Raji (cell line): ENCODE data around the gene KCNJ6.

Experiments used
- POLR2A ChIP-seq: IDR thresholded peaks from 2 replicates; pipeline ENCODE4 v1.6.1; 2011; ENCODE audit warnings: low read depth, low read length, control low read depth; ENCODE audit not compliant: insufficient read depth

The KCNJ6 gene

DNA sequence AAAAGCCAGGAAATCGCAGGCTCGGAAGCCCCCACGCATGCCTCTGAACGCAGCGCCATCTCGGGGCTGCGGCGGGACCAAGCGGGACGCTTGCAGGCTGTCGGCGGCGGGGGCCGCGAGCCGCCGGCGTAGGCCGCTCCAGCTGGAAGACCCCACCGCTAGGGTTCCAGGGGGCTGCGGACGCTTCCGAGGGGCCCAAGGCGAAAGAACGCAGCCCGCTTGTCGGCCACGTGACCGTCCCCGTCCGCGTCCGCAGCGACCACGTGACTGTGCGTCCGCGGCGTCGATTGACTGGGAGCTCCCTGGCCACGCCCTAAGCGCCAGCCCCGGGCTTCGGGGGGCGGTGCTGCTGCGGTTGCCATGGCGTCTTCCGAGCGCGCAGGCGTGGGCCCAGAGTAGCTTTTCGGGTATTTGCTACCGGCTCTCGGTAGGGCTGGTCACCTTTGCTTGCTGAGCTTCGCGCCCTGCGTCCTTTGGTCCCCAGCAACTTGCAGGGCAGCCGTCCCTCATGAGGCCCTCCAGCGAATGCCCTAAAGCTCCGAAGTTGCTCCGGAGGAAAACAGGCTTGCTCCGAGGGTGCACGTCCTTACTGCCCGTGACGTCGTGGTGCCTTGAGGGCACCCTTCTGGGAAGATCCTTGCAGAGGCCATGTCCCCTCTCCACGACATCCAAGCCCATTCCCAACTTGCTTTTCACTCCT, 352.5 kb downstream of the KCNJ6 start:
- TF ChIP-seq POLR2A: no peak

DNA sequence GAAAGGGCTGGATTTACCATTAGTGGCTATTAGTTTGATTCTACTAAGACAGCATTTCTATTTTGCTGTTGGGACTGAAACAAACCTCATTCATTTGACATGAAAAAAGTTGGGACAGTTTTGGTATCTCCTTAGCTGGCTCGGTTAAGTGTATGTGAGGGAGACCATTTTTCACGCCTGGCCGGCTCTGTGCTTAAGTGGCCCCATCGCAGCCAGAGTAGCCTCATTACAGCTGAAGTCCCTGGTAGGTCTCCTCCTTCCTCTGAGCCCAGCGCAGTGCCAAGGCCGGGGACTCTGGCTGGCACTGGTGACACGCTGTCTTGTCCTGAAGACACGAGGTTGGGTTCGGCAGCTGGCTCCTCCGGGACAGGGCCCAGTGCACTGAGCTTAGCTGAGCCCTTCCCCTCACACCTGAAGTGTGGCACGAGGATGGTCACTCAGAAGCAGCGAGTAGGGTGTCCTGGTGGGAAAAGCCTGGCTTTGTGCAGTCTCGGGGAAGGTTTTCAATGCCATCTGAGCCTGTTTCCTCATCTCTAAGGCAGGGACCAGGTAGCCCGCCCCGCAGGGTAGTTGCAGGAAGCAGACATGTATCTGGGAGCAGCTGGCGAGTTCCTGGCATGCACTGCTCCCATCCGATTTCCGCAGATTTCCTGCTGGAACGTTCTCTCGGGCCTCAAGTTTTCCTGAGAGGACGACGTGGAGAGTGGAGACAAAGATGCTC, 353.2 kb downstream of the KCNJ6 start:
- TF ChIP-seq POLR2A: no peak

DNA sequence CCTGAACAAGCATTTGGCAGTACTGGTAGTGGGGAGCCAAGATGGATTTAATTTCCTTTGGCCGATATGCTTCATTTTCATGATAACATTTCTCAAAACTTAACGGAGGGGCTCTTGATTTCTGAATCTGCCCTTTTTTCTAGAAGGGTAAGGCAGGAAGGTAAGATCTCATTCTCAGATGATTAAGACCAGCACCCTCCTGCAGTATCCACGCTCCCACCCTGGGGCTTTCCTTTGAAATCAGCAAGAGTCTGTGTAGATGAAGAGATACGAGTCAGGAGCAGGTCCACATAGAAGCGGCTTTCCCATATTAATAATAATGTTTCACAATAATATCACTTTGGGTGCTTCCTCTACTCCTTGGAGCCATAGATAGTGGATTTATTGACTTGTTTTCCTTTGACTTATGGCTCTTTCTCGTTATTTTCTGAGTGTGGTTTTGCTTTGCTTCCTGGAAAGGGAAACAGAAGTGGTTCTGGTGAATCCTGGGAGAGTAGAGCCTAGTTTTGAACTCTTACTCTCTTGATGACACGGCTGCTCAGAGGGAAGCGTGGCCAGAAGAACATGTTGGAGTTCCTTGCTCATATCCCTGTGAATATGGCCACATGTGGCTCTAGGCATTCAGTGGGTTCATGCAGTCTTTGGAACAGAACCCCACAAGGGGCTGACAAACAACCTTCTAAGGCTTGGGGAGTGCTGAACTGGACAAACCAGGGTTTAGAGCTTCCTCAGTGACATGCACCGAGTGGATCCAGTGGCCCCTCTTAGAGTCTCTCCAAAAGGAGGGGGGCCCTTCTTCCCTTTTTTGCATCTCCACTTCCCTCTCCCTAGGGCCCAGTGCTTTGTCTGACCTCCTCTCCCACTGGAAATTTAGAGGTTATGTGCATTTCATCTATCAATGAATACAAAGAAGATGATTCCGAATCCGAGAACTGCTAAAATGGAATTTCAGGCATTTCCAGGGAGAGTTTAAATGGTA, 354.0 kb downstream of the KCNJ6 start:
- no peak for TF ChIP-seq POLR2A

DNA sequence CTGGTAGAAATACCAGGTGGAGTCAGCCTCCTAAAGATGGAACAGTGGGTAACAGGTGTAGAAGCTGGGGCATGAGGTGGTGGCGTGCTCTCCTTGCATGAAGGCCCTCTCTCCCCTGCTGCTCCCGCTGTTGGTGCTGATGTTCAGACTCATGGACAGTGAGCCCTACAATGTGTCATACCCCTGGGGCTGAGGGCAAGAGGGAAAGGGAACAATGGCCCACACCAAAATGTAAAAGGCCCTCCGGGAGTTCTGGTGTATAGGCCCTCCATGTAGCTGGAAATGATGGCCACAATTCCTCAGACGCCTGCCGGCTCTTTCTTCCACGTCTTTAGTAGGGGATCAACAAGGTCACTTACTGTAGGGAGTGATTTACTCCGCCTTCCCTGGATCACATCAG, 354.8 kb downstream of the KCNJ6 start:
- no peak for TF ChIP-seq POLR2A

DNA sequence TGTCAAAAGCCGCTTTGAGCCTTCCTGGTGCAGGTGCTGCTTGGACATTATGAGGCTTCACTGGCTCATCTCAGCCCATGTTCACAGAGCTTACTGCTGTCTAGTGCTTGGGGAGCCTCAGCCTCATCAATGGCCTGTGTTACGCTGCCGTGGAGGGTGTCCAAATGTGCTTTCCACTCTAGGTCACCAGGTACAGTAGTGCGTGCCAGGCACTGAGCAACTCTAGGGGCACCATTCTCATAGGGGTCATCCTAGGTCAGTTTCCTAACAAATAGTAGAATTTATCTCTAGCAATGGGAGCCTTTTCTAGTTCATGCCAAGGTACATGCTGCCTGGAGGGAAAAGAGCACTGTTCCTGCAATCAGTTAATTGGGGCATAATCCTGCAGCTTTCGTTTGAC, 355.9 kb downstream of the KCNJ6 start:
- TF ChIP-seq POLR2A: no peak

DNA sequence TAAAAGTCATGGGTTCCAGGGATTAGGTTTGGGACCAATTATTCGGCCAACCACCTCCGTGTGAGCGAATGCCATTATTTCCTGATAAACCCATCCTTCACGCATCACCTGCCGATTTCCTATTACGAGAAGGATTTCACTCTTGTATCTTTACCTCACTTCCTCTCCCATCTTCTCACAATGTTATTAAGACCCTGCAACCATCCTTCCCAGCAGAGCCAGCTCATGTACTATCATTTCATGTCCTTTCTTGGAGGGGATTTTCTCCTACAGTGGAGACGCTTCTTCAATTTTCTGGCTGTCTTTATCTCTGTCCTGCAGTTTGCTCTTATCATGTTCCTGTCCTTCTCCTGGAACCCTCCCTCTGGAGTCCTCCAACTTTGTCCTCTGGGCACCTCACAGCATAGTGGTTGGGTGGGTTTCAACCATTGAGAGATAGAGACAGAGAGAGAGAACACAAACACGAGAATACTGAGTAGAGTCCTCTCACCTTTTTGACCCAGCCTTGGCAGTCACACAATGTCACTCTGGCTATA, 357.5 kb downstream of the KCNJ6 start:
- TF ChIP-seq POLR2A: no peak
